WTC11 (cell line): ENCODE measurements around the gene HDAC7. TPM values are rescaled to one million over a fixed set of nuclear protein-coding genes. Genes with fewer than 3 reads are reported as not detected.

Experiments
- ATAC-seq: fragments of 200-7000 bp; cut with Tn5 transposase; 2 replicates; pipeline ENCODE4 v1.10.0; 2021; ENCODE audit warnings: mild to moderate bottlenecking, moderate library complexity
- CTCF ChIA-PET: fragments of 300-600 bp; sonication (Branson Sonifier 250); formaldehyde crosslinking; loops from one replicate; lab custom pipeline; 2021; ENCODE audit warnings: antibody characterized with exemption; lab: Charles Lee
- POLR2A ChIA-PET: fragments of 350-600 bp; sonication (Branson Sonifier 250); formaldehyde crosslinking; loops from one replicate; lab custom pipeline; 2021; ENCODE audit warnings: antibody characterized with exemption; lab: Charles Lee
- DNase-seq: peaks from one replicate; pipeline ENCODE4 v3.0.0; 2021; ENCODE audit warnings: low spot score
- H3K27ac Mint-ChIP-seq: 2 replicates; pipeline ENCODE4 v1.8.0; 2021; ENCODE audit warnings: mixed read lengths
- H3K27me3 Mint-ChIP-seq: 2 replicates; pipeline ENCODE4 v1.8.0; 2021; ENCODE audit warnings: low read depth, mild to moderate bottlenecking, moderate library complexity, mixed read lengths
- H3K36me3 Mint-ChIP-seq: 2 replicates; pipeline ENCODE4 v1.8.0; 2021; ENCODE audit warnings: mixed read lengths
- H3K4me1 Mint-ChIP-seq: 2 replicates; pipeline ENCODE4 v1.8.0; 2022; ENCODE audit warnings: mixed read lengths
- H3K4me3 Mint-ChIP-seq: 2 replicates; pipeline ENCODE4 v1.8.0; 2021; ENCODE audit warnings: mild to moderate bottlenecking, moderate library complexity, mixed read lengths
- H3K9me3 Mint-ChIP-seq: 2 replicates; pipeline ENCODE4 v1.8.0; 2021; ENCODE audit warnings: mixed read lengths
- AFF4 ChIP-seq: sonication (generic); formaldehyde crosslinking; IDR thresholded peaks from 2 replicates; pipeline ENCODE4 v1.8.1; 2023; ENCODE audit warnings: mild to moderate bottlenecking, missing genetic modification reagents, borderline replicate concordance
- ATF3 ChIP-seq: sonication (generic); formaldehyde crosslinking; conservative IDR thresholded peaks from 2 replicates; pipeline ENCODE4 v1.8.1; 2022; ENCODE audit warnings: mild to moderate bottlenecking, missing genetic modification reagents
- CDX4 ChIP-seq: fragments of 250-450 bp; sonication (Bioruptor Pico); IDR thresholded peaks from 2 replicates; pipeline ENCODE4 v1.9.0; 2021; ENCODE audit warnings: moderate library complexity, mild to moderate bottlenecking, inconsistent platforms, borderline replicate concordance
- FOXJ3 ChIP-seq: sonication (generic); formaldehyde crosslinking; IDR thresholded peaks from 2 replicates; pipeline ENCODE4 v1.9.0; 2021; ENCODE audit warnings: missing genetic modification reagents, mild to moderate bottlenecking, borderline replicate concordance
- FOXK1 ChIP-seq: sonication (generic); formaldehyde crosslinking; IDR thresholded peaks from 2 replicates; pipeline ENCODE4 v1.8.0; 2022; ENCODE audit warnings: mild to moderate bottlenecking, moderate library complexity, missing genetic modification reagents
- GABPB1 ChIP-seq: sonication (generic); formaldehyde crosslinking; IDR thresholded peaks from 2 replicates; pipeline ENCODE4 v1.8.1; 2023; ENCODE audit warnings: mild to moderate bottlenecking, missing genetic modification reagents
- HMGXB4 ChIP-seq: sonication (generic); formaldehyde crosslinking; IDR thresholded peaks from 2 replicates; pipeline ENCODE4 v1.8.1; 2023; ENCODE audit warnings: mild to moderate bottlenecking, moderate library complexity, missing genetic modification reagents
- IRF2 ChIP-seq: sonication (generic); formaldehyde crosslinking; IDR thresholded peaks from 2 replicates; pipeline ENCODE4 v1.8.0; 2022; ENCODE audit warnings: low read depth, missing genetic modification reagents, borderline replicate concordance
- NR3C1 ChIP-seq: sonication (generic); formaldehyde crosslinking; conservative IDR thresholded peaks from 2 replicates; pipeline ENCODE4 v1.8.1; 2023; ENCODE audit warnings: low read depth, mild to moderate bottlenecking, missing genetic modification reagents
- ZBTB43 ChIP-seq: sonication (generic); formaldehyde crosslinking; IDR thresholded peaks from 2 replicates; pipeline ENCODE4 v1.8.1; 2023; ENCODE audit warnings: mild to moderate bottlenecking, missing genetic modification reagents
- ZNF232 ChIP-seq: sonication (generic); formaldehyde crosslinking; IDR thresholded peaks from 2 replicates; pipeline ENCODE4 v1.8.0; 2022; ENCODE audit warnings: mild to moderate bottlenecking, missing genetic modification reagents
- total RNA-seq: library from RNA; stranded (reverse); gene quantifications from 3 replicates; pipeline ENCODE4 v1.2.3, GENCODE V29; 2021

The HDAC7 gene
- total RNA-seq, 1 experiment from 2014 or later = 111 TPM

GRCh38 chr12:47855502-47855901, 35.8 kb upstream of the HDAC7 start (continued):
- no peak for TF ChIP-seq NR3C1 (CRISPR knock-in tag)

GRCh38 chr12:47854531-47854930, 34.8 kb upstream of the HDAC7 start:
- Mint-ChIP-seq H3K9me3 (no peaks in the 10 kb centered on the region), H3K4me1 (peaks cover 12% of the 10 kb centered on the region), H3K27me3 (peaks cover 4% of the 10 kb centered on the region), H3K4me3 (no peak overlapping the region), H3K27ac (no peak overlapping the region), H3K36me3 (no peaks in the 10 kb centered on the region)
- DNase-seq (no peak), ATAC-seq (no peak)
- POLR2A ChIA-PET = no interaction called here
- CTCF ChIA-PET = no interaction called here
- no peak for TF ChIP-seq NR3C1 (CRISPR knock-in tag)
- TF ChIP-seq ATF3 (CRISPR knock-in tag) = no peak
- TF ChIP-seq IRF2 = no peak
- no peak for TF ChIP-seq AFF4 (CRISPR knock-in tag)
- TF ChIP-seq FOXK1 (CRISPR knock-in tag) = no peak
- TF ChIP-seq HMGXB4 = no peak
- no peak for TF ChIP-seq ZBTB43 (CRISPR knock-in tag)
- no peak for TF ChIP-seq CDX4 (CRISPR knock-in tag)

GRCh38 chr12:47852096-47852571, 32.4 kb upstream of the HDAC7 start:
- peak; percentile 30; the same call in 1 of the 2 replicates for ATAC-seq
- Mint-ChIP-seq H3K27me3 (no peaks in the 10 kb centered on the region; the same call in 1 of the 2 replicates), H3K9me3 (no peaks in the 10 kb centered on the region), H3K4me1 (peaks cover 12% of the 10 kb centered on the region), H3K27ac (no peak overlapping the region), H3K36me3 (no peaks in the 10 kb centered on the region), H3K4me3 (no peak overlapping the region)
- CTCF ChIA-PET = interaction anchor here (0.6 to 2.2 kb wide), 3 partner anchors 14 to 97 kb away, joined by 3 to 11 read pairs (median 4); no protein-coding TSS in a partner anchor
- no peak for DNase-seq
- POLR2A ChIA-PET = no interaction called here
- TF ChIP-seq FOXJ3 (CRISPR knock-in tag) = no peak
- TF ChIP-seq GABPB1 (CRISPR knock-in tag) = 0 out of 2 replicates have a peak, but pooled peaks have one; percentile 53
- no peak for TF ChIP-seq ZNF232
